NCI-H510A (cell line): ENCODE measurements around the gene LRBA.
A peak's percentile ranks its signal among the peaks of the same experiment; 100 is the strongest.

Experiments used
- DNase-seq: peaks from one replicate; lab custom pipeline; 2025; lab: John Stamatoyannopoulos, UW

Gene LRBA

GRCh38 chr4:150805183-150806025 lies 209.7 kb downstream of the LRBA start:
- no peak for DNase-seq

GRCh38 chr4:150801833-150802232 lies 213.3 kb downstream of the LRBA start:
- no peak for DNase-seq

DNA sequence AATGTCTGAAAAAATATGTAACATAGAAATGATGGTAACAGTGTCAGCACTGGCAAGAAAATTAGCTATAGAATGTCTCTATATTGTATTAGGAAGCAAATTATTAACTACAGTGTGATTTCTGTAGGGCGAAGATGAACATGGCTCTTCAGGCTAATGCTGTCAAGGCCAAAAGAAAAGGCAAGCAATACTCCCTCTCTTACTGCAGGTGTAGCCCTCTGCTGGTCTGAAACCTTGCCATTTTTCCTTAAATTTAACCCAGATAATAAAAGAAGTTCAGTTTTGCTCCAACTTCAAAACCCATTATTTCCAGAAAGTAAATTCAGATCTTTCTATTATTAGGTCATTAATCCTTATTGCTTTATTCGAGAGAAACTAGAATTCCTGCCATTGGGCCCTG lies 215.9 kb downstream of the LRBA start:
- DNase-seq: no peak

DNA sequence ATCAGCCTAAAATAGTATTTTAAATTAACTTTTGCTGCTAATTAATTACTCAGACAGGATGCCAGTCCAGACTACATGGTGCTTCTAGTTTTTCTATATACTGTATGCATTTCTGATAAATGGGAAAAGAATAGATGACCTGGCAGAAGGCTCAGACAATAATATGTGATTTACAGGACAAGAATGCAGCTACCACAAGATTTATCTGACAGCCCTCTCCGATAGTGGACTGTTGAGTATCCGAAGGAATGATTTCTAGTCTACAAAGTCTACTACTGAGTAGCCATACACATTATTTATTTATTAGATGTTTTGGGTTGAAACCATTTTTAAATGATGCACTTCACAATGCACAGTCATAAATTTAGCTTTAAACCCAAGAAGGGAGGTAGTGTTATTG lies 220.4 kb downstream of the LRBA start:
- no peak for DNase-seq

GRCh38 chr4:150789864-150790263 lies 225.2 kb downstream of the LRBA start:
- no peak for DNase-seq

DNA sequence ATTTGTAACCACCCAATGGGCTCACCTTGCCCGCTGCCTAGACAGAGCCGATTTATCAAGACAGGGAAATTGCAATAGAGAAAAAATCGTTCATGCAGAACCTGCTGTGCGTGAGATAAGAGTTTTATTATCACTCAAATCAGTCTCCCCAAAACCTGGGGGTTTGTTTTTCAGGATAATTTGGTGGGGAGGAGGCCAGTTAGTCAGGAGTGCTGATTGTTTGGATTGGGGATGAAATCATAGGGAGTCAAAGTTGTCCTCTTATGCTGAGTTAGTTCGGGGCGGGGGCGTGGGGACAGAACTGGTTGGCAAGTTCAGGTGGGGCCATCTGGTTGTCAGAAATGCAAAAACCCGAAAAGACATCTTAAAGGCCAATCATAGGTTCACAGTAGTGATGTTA lies 230.1 kb downstream of the LRBA start:
- DNase-seq: no peak

GRCh38 chr4:150784305-150784704 lies 230.8 kb downstream of the LRBA start:
- no peak for DNase-seq

DNA sequence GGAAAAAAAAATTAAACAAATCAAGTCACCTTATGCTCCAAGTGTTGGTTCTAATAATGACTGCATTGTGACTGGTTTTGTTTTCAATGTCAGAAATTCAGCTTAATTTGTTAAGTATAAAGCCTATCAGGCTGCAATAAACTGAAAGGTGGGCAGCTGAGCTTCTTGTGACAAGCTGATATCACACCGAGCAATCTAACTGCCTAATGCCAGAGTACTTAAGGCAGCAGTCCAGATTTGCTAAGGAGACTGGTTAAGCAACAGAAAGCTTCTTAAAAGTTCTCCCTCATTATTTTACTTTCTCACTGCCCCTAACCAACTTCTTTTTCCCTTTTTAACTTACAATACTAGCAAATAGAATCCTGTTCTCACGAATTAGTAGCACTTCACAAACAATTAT lies 232.2 kb downstream of the LRBA start:
- no peak for DNase-seq

- no peak for DNase-seq
These were observed 232.8 kb downstream of the LRBA start for GRCh38 chr4:150782311-150782710.

GRCh38 chr4:150781191-150781590 lies 233.9 kb downstream of the LRBA start:
- peak; percentile 0 for DNase-seq

- no peak for DNase-seq
These were observed 235.4 kb downstream of the LRBA start for GRCh38 chr4:150779707-150780106.

DNA sequence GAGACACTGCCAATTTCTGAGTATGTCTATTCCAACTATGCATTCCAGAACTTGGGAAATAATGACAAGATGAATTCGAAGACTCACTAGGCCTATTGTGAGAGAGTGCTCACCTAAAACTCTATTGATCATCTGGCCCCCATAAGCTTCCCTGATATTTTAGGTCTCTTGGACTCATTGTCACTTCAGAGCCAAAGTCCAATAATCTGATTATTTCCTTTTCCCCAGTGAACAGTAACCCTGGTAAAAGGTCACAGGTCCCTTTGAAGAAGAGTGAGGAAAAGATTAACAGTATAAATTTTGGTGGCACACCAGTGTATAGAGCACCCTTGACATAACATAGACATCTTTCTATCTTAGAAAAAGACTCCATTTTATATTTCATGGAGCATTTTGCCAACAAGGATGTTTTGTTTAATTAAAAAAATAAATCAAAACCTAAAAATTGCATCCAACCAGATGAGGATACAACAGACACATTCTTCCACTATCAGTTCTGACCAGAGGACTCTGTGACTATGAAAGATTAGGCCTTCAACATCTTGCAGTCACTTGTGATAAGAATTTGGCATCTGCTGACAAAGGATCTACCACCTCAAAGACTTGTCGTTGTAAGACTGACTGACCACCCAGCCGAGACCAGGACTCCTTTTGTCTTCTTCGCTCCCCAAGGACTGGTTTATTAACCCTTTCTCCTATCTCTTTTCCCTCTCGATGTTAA lies 241.2 kb downstream of the LRBA start:
- no peak for DNase-seq

DNA sequence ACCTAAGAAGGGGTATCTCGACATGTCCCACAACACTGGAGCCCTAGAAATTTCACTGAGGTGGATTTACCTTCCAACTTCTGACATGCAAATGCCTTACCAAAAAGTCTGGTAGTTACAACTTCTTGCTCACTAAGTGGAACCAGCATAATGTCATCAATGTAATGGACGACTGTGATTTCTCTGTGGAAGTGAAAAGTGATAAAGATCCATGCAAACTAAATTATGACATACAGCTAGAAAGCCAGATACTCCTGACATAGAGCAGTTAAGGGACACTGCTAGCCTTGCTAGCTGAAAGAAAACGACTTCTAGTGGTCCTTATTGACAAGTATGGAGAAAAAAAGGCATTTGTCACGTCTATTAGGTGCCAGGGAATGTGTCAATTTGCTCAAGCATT lies 242.1 kb downstream of the LRBA start:
- DNase-seq: no peak

DNA sequence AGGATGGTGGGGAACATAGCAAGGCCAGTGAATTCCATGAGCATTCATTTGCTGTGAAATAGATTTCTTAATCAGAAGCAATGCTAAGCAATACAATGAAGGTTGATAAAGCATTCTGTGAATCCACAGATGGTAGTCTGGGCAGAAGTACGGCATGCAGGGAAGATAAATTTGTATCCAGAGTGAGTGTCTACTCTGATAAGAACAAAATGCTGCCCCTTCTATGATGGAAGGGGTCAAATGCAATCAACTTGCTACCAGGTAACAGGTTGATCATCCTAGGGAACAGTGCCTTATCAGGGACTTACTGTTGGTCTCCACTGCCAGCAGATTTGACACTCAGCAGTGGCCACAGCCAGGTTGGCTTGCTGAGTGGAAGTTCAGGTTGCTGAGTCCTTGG lies 243.7 kb downstream of the LRBA start:
- DNase-seq: no peak

GRCh38 chr4:150769845-150770244 lies 245.2 kb downstream of the LRBA start:
- DNase-seq: no peak

DNA sequence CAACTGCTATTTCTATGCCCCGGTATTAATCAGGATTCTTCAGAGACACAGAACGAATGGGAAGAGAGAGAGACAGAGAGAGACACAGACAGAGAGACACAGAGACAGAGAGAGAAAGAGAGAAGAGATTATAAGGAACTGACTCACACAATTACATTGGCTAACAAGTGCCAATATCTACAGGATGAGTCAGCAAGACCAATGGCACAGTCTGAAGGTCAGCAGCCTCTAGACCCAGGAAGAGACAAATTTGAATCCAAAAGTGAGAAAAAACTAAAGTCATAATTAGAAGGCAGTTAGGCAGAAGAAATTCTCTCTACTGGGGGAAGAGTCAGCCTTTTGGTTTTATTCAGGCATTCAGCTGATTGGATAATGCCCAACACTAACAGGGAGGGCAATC lies 245.8 kb downstream of the LRBA start:
- no peak for DNase-seq

DNA sequence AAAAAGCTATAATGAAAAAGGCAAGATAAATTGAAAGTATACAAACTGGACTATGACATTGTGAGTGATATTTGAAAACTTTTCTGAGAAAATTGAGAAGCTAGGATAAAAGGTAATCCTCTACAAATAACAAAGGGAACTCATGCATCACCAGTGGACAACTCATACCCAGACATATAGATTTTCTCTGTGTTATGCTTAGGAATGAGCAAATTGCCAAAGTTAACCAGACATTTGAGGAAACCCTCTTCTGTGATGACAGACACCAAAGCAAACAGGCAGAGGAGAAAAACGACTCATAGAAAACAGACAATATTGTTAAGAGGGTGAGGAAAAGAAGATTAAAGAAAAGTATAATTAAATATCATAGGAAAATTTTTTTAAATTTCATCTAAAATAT lies 246.6 kb downstream of the LRBA start:
- DNase-seq: no peak

GRCh38 chr4:150765216-150765615 lies 249.9 kb downstream of the LRBA start:
- no peak for DNase-seq

DNA sequence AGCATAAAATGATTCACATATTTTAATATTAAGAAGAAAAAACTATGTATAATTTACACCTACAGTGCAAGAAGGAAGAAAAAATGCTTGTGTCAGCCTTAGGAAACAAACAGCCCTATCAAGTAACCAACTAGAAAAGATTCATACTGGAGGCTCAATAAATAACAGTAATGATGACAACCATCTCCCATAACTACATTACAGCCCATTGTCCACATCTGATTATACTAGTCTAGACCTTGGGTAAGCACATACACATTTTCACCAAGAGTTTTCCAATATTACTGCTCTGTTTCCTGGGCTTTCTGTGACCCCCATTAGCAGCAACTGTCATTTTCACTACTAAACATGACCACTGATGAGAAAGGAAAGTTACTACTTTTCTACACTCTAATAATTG lies 263.4 kb downstream of the LRBA start:
- no peak for DNase-seq

GRCh38 chr4:150750824-150751223 lies 264.3 kb downstream of the LRBA start:
- DNase-seq: no peak

DNA sequence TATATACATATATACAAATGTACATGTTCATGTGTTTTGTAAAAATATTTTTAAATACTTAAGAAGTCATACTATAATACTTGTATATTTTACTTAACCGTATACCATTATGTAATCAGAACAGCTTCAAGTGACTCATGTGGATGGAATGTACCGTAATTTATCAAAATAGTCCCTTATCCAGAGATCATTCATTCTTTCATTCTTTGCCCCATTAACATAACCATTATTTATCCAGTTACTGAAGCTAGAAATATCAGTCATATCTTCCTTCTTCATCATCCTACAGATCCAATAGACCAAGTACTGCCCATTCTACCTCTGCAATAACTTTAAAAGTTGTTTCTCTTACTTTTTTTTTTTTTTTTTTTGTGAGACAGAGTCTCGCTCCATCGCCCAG lies 268.9 kb downstream of the LRBA start:
- no peak for DNase-seq

DNA sequence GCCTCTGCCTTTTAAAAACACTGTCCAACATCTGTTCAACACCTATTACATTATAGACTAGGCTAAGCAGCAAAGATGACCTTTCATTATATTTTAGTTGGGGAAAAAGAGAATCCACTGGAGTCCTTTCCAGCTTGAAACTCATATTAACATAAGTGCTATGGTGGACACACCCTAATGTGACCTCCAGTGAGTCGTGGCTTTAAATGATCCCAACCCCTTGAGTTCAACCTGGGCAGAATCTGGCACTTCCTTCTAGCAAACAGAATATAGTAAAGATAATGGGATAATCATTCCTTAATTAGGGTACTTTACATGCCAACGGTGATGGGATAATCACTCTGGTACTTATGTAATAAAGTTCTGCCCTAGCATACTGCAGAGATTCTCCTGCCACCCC lies 270.5 kb downstream of the LRBA start:
- DNase-seq: no peak

GRCh38 chr4:150743564-150744342 lies 271.3 kb downstream of the LRBA start:
- no peak for DNase-seq
